ENCODE measurements around the gene SPAG6.

The SPAG6 gene

GRCh38 chr10:22322641-22323160, 22.6 kb upstream of the SPAG6 start:
- no peak for DNase-seq

- DNase-seq: no peak
Observed at GRCh38 chr10:22323538-22324305, 21.6 kb upstream of the SPAG6 start.

GRCh38 chr10:22324413-22324812, 20.9 kb upstream of the SPAG6 start:
- no peak for DNase-seq

GRCh38 chr10:22324893-22325271, 20.4 kb upstream of the SPAG6 start:
- no peak for DNase-seq

- peak; percentile 26 for DNase-seq
Observed at GRCh38 chr10:22325272-22326144, 19.8 kb upstream of the SPAG6 start.

- no peak for DNase-seq
Observed at GRCh38 chr10:22326145-22326702, 19.1 kb upstream of the SPAG6 start.

- no peak for DNase-seq
Observed at GRCh38 chr10:22329150-22329549, 16.1 kb upstream of the SPAG6 start.

GRCh38 chr10:22332116-22332692, 13.1 kb upstream of the SPAG6 start:
- no peak for DNase-seq

- no peak for DNase-seq
Observed at GRCh38 chr10:22333167-22333974, 11.9 kb upstream of the SPAG6 start.

- no peak for DNase-seq
Observed at GRCh38 chr10:22333975-22334282, 11.4 kb upstream of the SPAG6 start.

- DNase-seq: no peak
Observed at GRCh38 chr10:22334414-22335172, 10.7 kb upstream of the SPAG6 start.

GRCh38 chr10:22335173-22335933, 9.9 kb upstream of the SPAG6 start:
- no peak for DNase-seq

GRCh38 chr10:22338185-22338900, 7.0 kb upstream of the SPAG6 start:
- no peak for DNase-seq

GRCh38 chr10:22338931-22339330, 6.4 kb upstream of the SPAG6 start:
- DNase-seq: no peak

- peak; percentile 51 for DNase-seq
Observed at GRCh38 chr10:22339761-22340328, 5.5 kb upstream of the SPAG6 start.

- DNase-seq: no peak
Observed at GRCh38 chr10:22340329-22341189, 4.7 kb upstream of the SPAG6 start.

- no peak for DNase-seq
Observed at GRCh38 chr10:22341190-22341925, 3.9 kb upstream of the SPAG6 start.

- no peak for DNase-seq
Observed at GRCh38 chr10:22341926-22342196, 3.4 kb upstream of the SPAG6 start.

Measured in NCI-H526 treated with DMSO at 0.1 percent for 48 hours (cell line).